Measurements from ENCODE around the gene SMYD3.

SMYD3 gene

DNA sequence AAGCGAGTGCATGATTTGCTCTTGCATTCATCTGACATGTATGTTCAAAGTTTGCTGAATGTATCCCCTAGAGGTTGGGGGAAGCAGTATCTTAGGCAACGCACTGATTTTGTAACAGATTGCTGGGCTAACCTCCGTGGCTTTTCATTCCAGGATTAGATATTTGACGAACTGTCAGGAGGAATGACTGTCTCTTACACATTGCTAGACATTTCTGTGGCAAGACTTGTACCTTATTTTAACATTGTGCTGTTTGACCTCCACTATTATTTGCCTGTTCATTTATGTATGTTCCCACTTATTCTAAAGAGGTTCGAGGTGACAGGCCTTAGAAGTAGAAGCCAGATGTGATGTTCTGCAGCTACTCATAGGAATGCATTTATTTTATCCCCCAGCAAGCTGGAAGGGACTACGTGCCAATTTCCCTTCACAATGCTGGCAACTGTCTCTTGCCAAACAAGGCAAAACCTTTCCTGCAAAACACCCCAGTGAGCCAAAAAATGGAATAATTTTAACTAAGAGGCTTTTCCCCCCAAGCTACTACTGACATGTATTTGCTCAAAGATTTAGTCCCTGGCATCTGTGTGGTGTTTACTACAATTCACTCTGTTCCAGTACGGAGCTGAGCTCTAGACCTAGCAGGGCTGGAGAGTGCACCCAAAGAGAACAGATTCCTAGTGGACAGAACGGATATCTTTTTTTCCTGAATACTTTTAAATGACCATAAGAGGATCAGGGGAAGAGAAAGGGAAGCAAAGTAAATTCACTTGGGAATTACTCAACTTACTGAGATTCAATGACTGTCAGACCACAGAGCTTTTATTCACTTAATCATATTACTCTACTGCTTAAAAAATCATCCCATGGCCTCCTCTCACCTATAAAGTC lies 646.2 kb downstream of the SMYD3 start:
- DNase-seq: no peak
- in situ Hi-C loops (cut with HindIII; ENCODE audit: low pct_ligation_motif_present, low pct_unique_long_range_greater_than_20kb, low sequenced_read_pairs): no loop called here

DNA sequence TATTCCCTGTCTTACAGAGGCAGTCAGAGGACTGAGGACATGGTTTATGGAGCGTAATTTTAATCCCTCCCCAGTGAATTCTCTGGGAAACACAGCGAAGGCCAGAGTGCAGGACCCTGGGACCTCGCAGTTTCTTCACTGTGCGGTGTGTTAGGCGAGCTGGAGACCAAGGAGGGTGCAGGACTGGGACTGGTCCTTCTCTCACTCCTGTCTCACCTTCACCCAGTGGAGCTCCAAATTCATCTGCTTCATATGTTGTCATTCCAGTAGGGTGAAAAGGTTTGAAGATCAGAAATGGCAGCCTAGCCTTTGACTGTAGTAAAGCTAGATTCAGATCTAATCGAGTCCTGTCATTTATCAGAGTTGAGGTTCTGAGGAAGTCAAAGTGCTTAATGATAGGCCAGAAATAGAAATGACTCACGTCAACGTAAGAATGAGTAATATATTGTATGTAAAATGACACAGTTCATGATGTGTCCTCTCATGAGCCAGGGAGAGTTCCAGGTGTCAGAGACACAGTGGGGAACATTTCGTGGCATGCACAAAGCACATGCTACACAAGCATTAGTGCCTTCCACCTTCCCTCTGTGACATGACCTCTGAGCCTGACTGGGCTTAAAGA lies 647.5 kb downstream of the SMYD3 start:
- in situ Hi-C loops (cut with HindIII; ENCODE audit: low pct_ligation_motif_present, low pct_unique_long_range_greater_than_20kb, low sequenced_read_pairs): no loop called here
- no peak for DNase-seq

DNA sequence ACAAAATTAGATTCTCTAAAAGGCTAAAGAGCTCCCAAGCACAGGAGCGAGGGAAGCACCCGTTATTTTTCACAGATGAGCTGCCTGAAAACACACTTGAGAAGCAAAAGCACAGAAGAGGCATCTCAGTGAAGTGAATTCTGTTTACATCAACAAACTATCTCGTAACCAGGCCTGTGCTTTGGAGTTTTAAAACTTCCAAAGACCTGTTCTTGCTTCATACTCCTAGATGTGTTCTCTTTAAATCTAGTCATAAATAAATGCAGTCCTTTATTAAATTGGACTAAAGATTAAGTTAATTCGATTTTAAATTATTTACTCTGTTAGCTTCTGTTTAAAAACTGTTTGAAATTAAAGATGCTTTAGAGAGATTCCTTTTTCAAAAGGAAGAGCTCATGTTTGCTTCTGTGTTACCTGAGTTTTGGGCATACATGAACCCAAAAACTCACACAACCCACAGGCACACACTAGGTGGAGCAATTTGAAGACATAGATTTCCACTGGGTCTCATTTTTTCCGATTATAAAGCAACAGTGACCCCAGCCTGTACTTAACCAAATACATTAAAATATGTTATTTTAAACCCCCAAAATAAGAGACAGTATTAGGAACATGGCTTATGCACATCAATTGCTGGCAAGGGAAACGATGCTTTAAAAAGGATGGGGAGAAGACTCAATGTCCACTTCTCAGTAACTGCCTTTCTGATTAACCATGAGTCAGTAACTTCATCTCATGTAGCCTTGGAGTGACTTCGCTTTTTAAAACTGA lies 648.2 kb downstream of the SMYD3 start:
- in situ Hi-C loops (cut with HindIII; ENCODE audit: low pct_ligation_motif_present, low pct_unique_long_range_greater_than_20kb, low sequenced_read_pairs): no loop called here
- no peak for DNase-seq

DNA sequence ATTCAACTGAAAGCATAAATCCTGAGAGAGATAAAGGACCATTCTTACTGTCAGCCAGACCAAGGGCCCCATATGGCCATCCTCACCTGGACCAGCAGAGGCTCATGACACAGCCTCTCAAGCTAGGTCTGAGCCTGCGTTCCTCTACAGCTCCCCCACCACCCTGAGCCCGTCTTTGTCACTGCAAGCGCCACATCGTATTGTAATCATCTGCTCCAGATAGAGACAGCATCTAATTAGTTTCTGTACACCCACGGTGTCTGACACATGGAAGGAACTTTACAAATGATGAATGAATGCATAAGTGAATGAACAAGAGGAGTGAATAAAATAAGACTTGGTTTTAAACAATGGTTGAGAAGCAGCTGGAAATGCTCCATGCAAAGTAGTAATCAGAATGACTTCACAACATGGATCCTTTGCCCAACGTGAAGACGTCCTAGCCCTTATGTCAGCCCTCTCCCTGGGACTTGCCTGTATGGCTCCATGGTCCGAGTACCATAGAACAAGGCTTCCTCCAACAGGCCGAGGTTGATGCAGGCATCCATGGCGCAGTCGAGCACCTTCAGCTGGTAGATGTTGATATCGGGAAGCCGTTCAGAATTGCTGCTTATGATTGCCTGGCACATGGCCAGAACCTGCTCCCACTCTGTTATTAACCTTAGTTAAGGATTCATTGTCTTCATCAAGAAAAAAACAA lies 648.9 kb downstream of the SMYD3 start:
- no peak for DNase-seq
- in situ Hi-C loops (cut with HindIII; ENCODE audit: low pct_ligation_motif_present, low pct_unique_long_range_greater_than_20kb, low sequenced_read_pairs): no loop called here

DNA sequence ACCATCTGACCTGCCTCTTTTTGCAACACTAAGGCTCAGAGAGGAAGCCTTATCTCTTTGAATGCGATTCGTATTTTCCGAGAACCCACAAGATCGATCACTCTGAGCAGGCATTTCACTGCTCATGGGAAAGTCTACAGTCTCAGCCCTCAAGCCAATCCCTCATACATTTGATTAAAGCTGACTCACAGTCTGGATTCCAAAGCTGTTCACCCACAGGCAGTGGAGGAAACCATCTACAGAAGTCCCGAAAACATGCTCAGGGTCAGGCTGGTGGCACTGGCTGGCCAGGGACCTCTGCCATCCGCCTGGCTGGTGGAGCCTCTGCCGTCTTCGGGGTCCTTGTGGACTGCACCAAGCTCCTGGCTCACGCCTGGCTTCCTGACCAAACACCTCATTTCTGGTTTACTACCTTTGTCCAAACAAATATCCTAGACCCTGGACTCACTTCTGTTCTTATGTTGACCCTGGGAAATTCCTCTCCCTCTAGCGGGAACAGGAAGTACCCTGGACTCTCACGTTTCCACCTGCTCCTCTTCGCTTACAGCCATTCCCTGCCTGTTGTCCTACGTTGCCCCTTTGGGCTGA lies 650.0 kb downstream of the SMYD3 start:
- DNase-seq: no peak
- in situ Hi-C loops (cut with HindIII; ENCODE audit: low pct_ligation_motif_present, low pct_unique_long_range_greater_than_20kb, low sequenced_read_pairs): no loop called here

DNA sequence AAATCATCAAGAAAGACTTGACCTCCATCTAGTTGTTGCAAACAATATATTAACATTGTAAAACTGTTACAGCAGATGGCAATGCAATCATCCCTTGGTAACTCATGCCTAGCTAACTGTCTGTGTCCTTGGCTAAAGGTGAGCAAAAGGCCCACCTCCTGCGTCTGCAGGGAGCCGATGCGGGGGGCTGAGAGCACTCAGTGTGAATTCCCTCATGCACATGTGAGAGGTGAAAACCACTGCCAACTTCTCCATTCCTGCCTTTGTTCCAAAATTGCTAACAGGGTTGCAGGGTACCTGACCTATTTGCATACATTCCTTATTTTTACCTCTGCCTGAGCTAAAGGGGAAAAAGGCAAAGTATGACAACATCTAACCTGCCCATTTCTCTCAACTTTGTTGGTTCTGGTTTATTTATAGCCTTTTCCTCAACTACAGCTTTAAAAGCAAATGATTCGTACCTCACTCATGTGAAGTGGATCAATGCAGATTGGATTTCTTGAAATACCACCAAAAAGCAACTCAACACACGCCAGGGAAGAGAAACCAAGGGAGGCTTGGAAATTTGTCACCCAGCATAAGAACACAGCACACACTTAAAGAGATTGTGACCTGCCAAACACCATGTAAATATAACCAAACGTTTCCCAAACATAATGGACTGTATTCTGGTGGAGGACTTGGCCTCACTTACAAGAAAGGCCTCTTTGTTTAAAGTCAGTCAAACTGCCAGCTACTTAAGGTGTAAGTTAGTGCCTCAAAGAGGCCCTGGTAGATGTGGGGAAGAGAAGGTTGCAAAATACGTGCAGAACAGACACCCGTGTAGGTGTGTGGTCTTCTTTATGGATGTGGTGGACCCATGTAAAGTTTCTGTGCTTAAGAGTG lies 651.0 kb downstream of the SMYD3 start:
- no peak for DNase-seq
- in situ Hi-C loops (cut with HindIII; ENCODE audit: low pct_ligation_motif_present, low pct_unique_long_range_greater_than_20kb, low sequenced_read_pairs): no loop called here

GRCh38 chr1:245853291-245853690 lies 653.8 kb downstream of the SMYD3 start:
- in situ Hi-C loops (cut with HindIII; ENCODE audit: low pct_ligation_motif_present, low pct_unique_long_range_greater_than_20kb, low sequenced_read_pairs): no loop called here
- DNase-seq: no peak

- in situ Hi-C loops (cut with HindIII; ENCODE audit: low pct_ligation_motif_present, low pct_unique_long_range_greater_than_20kb, low sequenced_read_pairs): no loop called here
- no peak for DNase-seq
Observed at GRCh38 chr1:245843101-245843500, 664.0 kb downstream of the SMYD3 start.

DNA sequence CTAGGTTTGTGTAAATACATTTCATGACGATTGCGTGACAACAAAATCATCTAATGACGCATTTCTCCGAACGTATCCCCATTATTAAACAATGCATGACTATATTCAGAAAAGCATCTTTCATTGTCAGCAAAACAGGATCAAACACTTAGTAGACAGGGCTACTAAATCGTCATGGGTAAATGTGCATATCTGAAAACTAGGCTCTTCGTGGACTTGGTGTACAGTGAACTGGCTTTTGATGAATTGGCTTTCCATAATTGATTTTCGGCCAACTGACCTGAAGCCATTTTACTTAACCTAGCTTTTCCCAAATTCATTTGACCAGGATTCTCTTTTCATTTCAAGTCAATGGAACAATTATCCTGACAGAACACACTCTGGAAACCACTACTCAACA lies 665.0 kb downstream of the SMYD3 start:
- DNase-seq: no peak
- in situ Hi-C loops (cut with HindIII; ENCODE audit: low pct_ligation_motif_present, low pct_unique_long_range_greater_than_20kb, low sequenced_read_pairs): no loop called here

- DNase-seq: no peak
- in situ Hi-C loops (cut with HindIII; ENCODE audit: low pct_ligation_motif_present, low pct_unique_long_range_greater_than_20kb, low sequenced_read_pairs): no loop called here
Observed at GRCh38 chr1:245840971-245841370, 666.1 kb downstream of the SMYD3 start.

DNA sequence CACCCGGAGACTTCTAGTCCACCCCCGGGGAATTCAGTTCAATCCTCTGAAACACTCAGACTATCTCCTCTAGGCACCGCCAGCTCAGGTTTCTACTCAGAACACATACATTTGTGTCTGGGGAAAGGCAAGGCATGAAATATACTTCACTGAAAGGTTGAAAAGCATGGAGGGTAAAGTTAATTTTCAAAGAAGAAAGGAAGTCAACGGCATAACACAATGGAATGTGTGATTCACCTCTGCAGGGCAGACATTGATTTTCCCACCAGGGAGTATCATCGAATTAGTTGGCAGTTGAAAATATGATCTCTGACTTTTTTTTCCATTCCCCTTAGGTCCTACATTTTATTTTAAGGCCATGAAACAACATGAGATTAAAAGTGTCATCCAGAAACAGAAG lies 669.4 kb downstream of the SMYD3 start:
- in situ Hi-C loops (cut with HindIII; ENCODE audit: low pct_ligation_motif_present, low pct_unique_long_range_greater_than_20kb, low sequenced_read_pairs): no loop called here
- DNase-seq: peak; percentile 42

- in situ Hi-C loops (cut with HindIII; ENCODE audit: low pct_ligation_motif_present, low pct_unique_long_range_greater_than_20kb, low sequenced_read_pairs): no loop called here
- DNase-seq: no peak
Observed at GRCh38 chr1:245835386-245835785, 671.7 kb downstream of the SMYD3 start.

GRCh38 chr1:245834002-245834401 lies 673.1 kb downstream of the SMYD3 start:
- DNase-seq: no peak
- in situ Hi-C loops (cut with HindIII; ENCODE audit: low pct_ligation_motif_present, low pct_unique_long_range_greater_than_20kb, low sequenced_read_pairs): no loop called here

- in situ Hi-C loops (cut with HindIII; ENCODE audit: low pct_ligation_motif_present, low pct_unique_long_range_greater_than_20kb, low sequenced_read_pairs): no loop called here
- no peak for DNase-seq
Observed at GRCh38 chr1:245832771-245833527, 674.1 kb downstream of the SMYD3 start.

- no peak for DNase-seq
- in situ Hi-C loops (cut with HindIII; ENCODE audit: low pct_ligation_motif_present, low pct_unique_long_range_greater_than_20kb, low sequenced_read_pairs): no loop called here
Observed at GRCh38 chr1:245831518-245831917, 675.6 kb downstream of the SMYD3 start.

- in situ Hi-C loops (cut with HindIII; ENCODE audit: low pct_ligation_motif_present, low pct_unique_long_range_greater_than_20kb, low sequenced_read_pairs): no loop called here
- DNase-seq: no peak
Observed at GRCh38 chr1:245829826-245830225, 677.3 kb downstream of the SMYD3 start.

DNA sequence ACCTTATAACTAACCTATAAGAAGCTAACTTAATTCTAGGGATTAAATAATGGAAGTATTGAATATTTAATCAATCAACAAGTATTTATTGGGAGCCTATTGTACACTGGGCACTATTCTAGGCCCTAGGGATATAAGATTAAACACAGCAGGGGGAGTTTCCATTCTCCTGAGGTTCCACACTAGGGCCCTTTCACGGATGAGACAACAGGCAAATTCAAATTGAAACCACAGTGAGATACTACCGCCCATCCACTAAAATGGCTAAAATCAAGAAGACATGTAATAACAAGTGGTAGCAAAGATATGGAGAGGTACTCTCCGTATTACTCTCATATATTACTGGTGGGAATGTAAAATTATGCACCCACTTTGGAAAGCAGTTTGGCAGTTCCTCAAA lies 677.9 kb downstream of the SMYD3 start:
- in situ Hi-C loops (cut with HindIII; ENCODE audit: low pct_ligation_motif_present, low pct_unique_long_range_greater_than_20kb, low sequenced_read_pairs): no loop called here
- DNase-seq: no peak

Data from ACHN (cell line).